Measurements from ENCODE around the gene SLC25A33. TPM values are rescaled to one million over a fixed set of nuclear protein-coding genes. Genes with fewer than 3 reads are reported as not detected.
A peak's percentile ranks its signal among the peaks of the same experiment; 100 is the strongest.

The SLC25A33 gene
- polyA plus RNA-seq, 1 donor from 2014 or later = 19.1 TPM

- Histone ChIP-seq H3K27ac (ENCODE audit: low read length) (peak overlapping the region; percentile 73), H3K36me3 (ENCODE audit: insufficient read depth, low read length) (no peaks in the 10 kb centered on the region), H3K9me2 (ENCODE audit: insufficient read depth, low read length) (no peaks in the 10 kb centered on the region), H3K4me2 (ENCODE audit: low read length) (no peak overlapping the region), H3K9me3 (ENCODE audit: low read length) (no peaks in the 10 kb centered on the region), H3K79me2 (replicated peaks; ENCODE audit: insufficient read depth, low read length) (peaks cover 59% of the 10 kb centered on the region), H3K27me3 (ENCODE audit: insufficient read depth, low read depth, low read length) (no peaks in the 10 kb centered on the region), H4K20me1 (ENCODE audit: insufficient read depth) (no peaks in the 10 kb centered on the region), H3K9ac (ENCODE audit: low read length) (peak overlapping the region; percentile 46), H3F3A (ENCODE audit: insufficient read depth, low read length, poor library complexity, severe bottlenecking) (no peaks in the 10 kb centered on the region), H3K4me3 (ENCODE audit: low read length) (peak overlapping the region; percentile 53), H2AFZ (ENCODE audit: low read depth, low read length) (no peak overlapping the region)
- TF ChIP-seq EZH2 (IDR thresholded peaks at IDR 0.05; ENCODE audit: borderline replicate concordance, insufficient read depth, low read length, poor library complexity, severe bottlenecking) (no peak), SMC3 (conservative IDR thresholded peaks at IDR 0.05; ENCODE audit: poor library complexity) (no peak), RAD21 (conservative IDR thresholded peaks at IDR 0.05) (no peak), MXI1 (conservative IDR thresholded peaks at IDR 0.05; ENCODE audit: poor library complexity, severe bottlenecking) (no peak), TAF1 (IDR thresholded peaks at IDR 0.05; ENCODE audit: low read depth) (no peak), POLR2AphosphoS5 (IDR thresholded peaks at IDR 0.05) (no peak), REST (IDR thresholded peaks at IDR 0.05; ENCODE audit: borderline replicate concordance) (no peak), CTCF (IDR thresholded peaks at IDR 0.05; ENCODE audit: poor library complexity, severe bottlenecking) (no peak), EP300 (conservative IDR thresholded peaks at IDR 0.05; ENCODE audit: poor library complexity, severe bottlenecking) (no peak)
Observed at GRCh38 chr1:9592510-9593075, 53.3 kb downstream of the SLC25A33 start.

- Histone ChIP-seq H3K79me2 (replicated peaks; ENCODE audit: insufficient read depth, low read length) (peaks cover 59% of the 10 kb centered on the region), H3K4me3 (ENCODE audit: low read length) (peak overlapping the region; percentile 53), H4K20me1 (ENCODE audit: insufficient read depth) (no peaks in the 10 kb centered on the region), H3F3A (ENCODE audit: insufficient read depth, low read length, poor library complexity, severe bottlenecking) (no peaks in the 10 kb centered on the region), H3K27ac (ENCODE audit: low read length) (peak overlapping the region; percentile 73), H3K9me3 (ENCODE audit: low read length) (no peaks in the 10 kb centered on the region), H2AFZ (ENCODE audit: low read depth, low read length) (no peak overlapping the region), H3K4me2 (ENCODE audit: low read length) (no peak overlapping the region), H3K27me3 (ENCODE audit: insufficient read depth, low read depth, low read length) (no peaks in the 10 kb centered on the region), H3K9me2 (ENCODE audit: insufficient read depth, low read length) (no peaks in the 10 kb centered on the region), H3K9ac (ENCODE audit: low read length) (peak overlapping the region; percentile 46), H3K36me3 (ENCODE audit: insufficient read depth, low read length) (no peaks in the 10 kb centered on the region)
- TF ChIP-seq POLR2AphosphoS5 (IDR thresholded peaks at IDR 0.05) = no peak
Observed at GRCh38 chr1:9593147-9593491, 53.9 kb downstream of the SLC25A33 start.

Data from neural cell (in vitro differentiated cells).